Left colon (tissue), 2 donors: ENCODE data around the gene POLR2C. TPM values are rescaled to one million over a fixed set of nuclear protein-coding genes. Genes with fewer than 3 reads are reported as not detected.

Experiments used
- ATAC-seq: fragments of 200-7000 bp; cut with Tn5 transposase; one replicate; pipeline ENCODE4 v1.9.1; 2020; ENCODE audit warnings: mild to moderate bottlenecking, moderate library complexity
- DNase-seq, 2 donors: peaks; one replicate each; pipeline ENCODE4 v3.0.0-alpha.2; 2020
- intact Hi-C, 2 donors: fragments of 100-400 bp; cut with DNase I in 1 of 2; cut with micrococcal nuclease in 1 of 2; formaldehyde crosslinking; loops; one replicate each; pipeline versions ENCODE4 v1.11.2 to v1.14.0; 2022; cut with DNase I, micrococcal nuclease
- total RNA-seq, 2 donors: library from RNA; stranded (reverse); fragmentation: NEBNext Ultra II Directional; extraction: Animal tissue kit (Norgen Biotek cat#: 25700); gene quantifications; one replicate each; pipeline ENCODE4 v1.2.1, GENCODE V29; 2021
- donor health status: DM: no; HTN: no; CAD: no.
- donor health status: DM: yes; HTN: yes; CAD: no.

POLR2C gene
- total RNA-seq, 2 donors from 2014 or later = 48.9 to 50.0 TPM

GRCh38 chr16:57445510-57445909 is 17.0 kb upstream of the POLR2C start:
- ATAC-seq = no peak
- intact Hi-C loops = no loop called here
- no peak for DNase-seq

- ATAC-seq = peak; percentile 42
- intact Hi-C loops = no loop called here
- DNase-seq = peak in 1 of 2 donors; percentile 49
Observed at GRCh38 chr16:57446531-57447185, 15.8 kb upstream of the POLR2C start.

- intact Hi-C loops = no loop called here
- ATAC-seq = peak; percentile 97
- DNase-seq = peak; percentile 94 to 96
Observed at GRCh38 chr16:57447186-57447962, 15.1 kb upstream of the POLR2C start, which contains the start of the genes CIAPIN1 and COQ9. CIAPIN1 (minus strand) TSS chr16:57447385; CDS start chr16:57440928, 6,457 bp downstream. COQ9 (plus strand) TSS chr16:57447479; CDS start chr16:57447506, 27 bp downstream.

- DNase-seq (no peak), ATAC-seq (no peak)
- intact Hi-C loops = no loop called here
Observed at GRCh38 chr16:57452021-57452420, 10.5 kb upstream of the POLR2C start.

GRCh38 chr16:57462978-57463362 is 491 bp downstream of the POLR2C start:
- intact Hi-C loops = no loop called here
- DNase-seq (no peak), ATAC-seq (peak; percentile 56)

- intact Hi-C loops = no loop called here
- DNase-seq = no peak
- no peak for ATAC-seq
Observed at GRCh38 chr16:57464523-57464922, 2.0 kb downstream of the POLR2C start.

- intact Hi-C loops = no loop called here
- DNase-seq (no peak), ATAC-seq (no peak)
Observed at GRCh38 chr16:57468346-57468745, 5.9 kb downstream of the POLR2C start.

- DNase-seq = no peak
- intact Hi-C loops = no loop called here
- ATAC-seq = no peak
Observed at GRCh38 chr16:57469046-57469445, 6.6 kb downstream of the POLR2C start.

- no peak for DNase-seq
- intact Hi-C loops = no loop called here
Observed at GRCh38 chr16:57469917-57470470, 7.5 kb downstream of the POLR2C start.

GRCh38 chr16:57470711-57471110 is 8.2 kb downstream of the POLR2C start:
- peak; percentile 71 to 75 for DNase-seq
- intact Hi-C loops = no loop called here
- ATAC-seq = peak; percentile 77

More at GRCh38 chr16:57469917-57470470, 7.5 kb downstream of the POLR2C start:
- ATAC-seq = no peak

- DNase-seq (no peak), ATAC-seq (peak; percentile 1)
- intact Hi-C loops = no loop called here
Observed at GRCh38 chr16:57471209-57471608, 8.7 kb downstream of the POLR2C start.

- DNase-seq = peak; percentile 62 to 78
- peak; percentile 76 for ATAC-seq
- intact Hi-C loops = no loop called here
Observed at GRCh38 chr16:57471852-57472664, 9.6 kb downstream of the POLR2C start.

- ATAC-seq (peak; percentile 2), DNase-seq (no peak)
- intact Hi-C loops = no loop called here
Observed at GRCh38 chr16:57472665-57473060, 10.2 kb downstream of the POLR2C start.

- intact Hi-C loops = no loop called here
- no peak for ATAC-seq
- DNase-seq = no peak
Observed at GRCh38 chr16:57473176-57473840, 10.8 kb downstream of the POLR2C start.

- ATAC-seq = no peak
- DNase-seq = no peak
- intact Hi-C loops = no loop called here
Observed at GRCh38 chr16:57473906-57474305, 11.4 kb downstream of the POLR2C start.

GRCh38 chr16:57474671-57475661 is 12.5 kb downstream of the POLR2C start:
- no peak for DNase-seq
- ATAC-seq = no peak
- intact Hi-C loops = no loop called here

- intact Hi-C loops = no loop called here
- ATAC-seq (no peak), DNase-seq (peak in 1 of 2 donors; percentile 54)
Observed at GRCh38 chr16:57475711-57476339, 13.3 kb downstream of the POLR2C start.
